COR-L47 (cell line): Measurements from ENCODE around the gene PRR35.

Experiments used
- DNase-seq: peaks from one replicate; lab custom pipeline; 2025; lab: John Stamatoyannopoulos, UW

Gene PRR35

DNA sequence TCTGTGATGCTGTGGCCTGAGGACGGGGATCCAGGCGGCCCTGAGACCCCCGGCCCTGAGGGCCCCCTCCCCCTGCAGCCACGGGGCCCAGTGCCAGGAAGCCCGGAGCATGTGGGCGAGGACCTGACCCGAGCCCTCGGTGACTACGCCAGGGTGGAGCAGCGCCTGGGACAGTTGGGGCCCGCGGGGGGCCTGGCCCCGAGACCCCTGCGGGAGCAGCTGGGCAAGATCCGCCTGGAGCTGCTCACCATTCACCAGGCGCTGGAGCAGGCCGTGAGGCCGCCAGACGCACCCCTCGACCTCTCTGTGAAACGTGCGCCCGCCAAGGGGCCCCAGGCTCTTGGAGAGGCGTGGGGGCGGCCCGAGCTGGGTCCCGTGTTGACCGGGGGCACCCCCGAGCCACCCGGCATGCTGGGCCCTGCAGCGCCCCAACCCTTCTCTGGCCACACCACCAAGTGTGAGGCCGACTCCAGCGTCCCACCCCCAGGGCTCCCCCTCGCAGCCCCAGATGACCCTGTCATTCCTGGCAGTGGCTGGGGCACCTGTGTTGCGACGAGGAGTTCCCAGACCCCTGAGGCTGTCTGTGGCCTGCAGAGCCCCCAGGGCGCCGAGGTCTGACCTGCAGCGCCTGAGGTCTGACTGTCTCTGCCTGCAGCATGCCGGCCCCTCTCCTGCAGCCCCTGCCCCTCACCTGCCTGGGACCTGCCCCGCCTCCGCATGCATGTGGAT is 4.7 kb downstream of the PRR35 start:
- DNase-seq = no peak

DNA sequence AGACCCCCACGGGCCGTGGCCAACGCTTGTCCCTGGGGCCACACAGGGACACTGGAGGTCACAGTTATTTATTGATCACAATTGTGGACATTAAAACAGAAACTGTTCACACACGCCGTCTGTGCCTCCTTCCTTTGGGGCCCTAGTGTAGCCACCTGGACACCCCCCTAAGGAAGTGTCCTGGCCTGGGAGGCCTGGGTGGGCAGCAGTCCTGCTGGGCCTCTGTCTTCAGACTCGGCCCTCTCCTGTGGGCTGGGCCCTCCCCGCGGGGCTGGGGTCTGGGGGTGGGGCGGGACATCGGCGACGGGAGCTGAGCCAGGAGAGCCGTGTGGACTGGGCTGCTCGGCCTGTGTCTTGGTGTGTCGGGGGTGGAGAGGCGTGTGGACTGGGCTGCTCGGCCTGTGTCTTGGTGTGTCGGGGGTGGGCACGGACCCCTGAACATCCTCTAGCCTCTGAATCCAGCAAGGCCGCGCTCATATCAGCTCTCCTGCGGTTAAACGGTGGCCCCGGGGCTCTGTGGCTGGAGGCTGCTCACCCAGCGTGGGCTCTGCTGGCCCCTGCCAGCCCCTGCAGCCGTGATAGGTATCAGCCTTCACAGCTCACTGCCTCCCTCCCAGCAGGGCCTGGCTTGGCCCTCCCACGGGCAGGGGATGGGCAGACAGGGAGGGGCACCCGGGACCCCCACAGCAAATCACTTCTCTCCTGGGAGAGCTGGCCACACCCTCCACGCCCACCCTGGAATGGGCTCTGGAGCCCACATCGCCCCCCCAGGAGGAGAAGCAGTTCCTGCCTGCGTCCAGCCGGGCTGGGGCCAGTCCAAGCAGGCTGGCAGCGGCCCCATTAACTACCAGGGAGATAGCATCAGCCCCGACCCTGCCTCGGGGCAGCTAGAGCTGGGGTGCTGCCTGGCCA is 5.5 kb downstream of the PRR35 start:
- no peak for DNase-seq

GRCh38 chr16:566475-567372 is 6.5 kb downstream of the PRR35 start, which contains the start of gene NHLRC4:
Gene NHLRC4 (plus strand): TSS chr16:567005. CDS start chr16:568048, 1,043 bp downstream.
- no peak for DNase-seq

DNA sequence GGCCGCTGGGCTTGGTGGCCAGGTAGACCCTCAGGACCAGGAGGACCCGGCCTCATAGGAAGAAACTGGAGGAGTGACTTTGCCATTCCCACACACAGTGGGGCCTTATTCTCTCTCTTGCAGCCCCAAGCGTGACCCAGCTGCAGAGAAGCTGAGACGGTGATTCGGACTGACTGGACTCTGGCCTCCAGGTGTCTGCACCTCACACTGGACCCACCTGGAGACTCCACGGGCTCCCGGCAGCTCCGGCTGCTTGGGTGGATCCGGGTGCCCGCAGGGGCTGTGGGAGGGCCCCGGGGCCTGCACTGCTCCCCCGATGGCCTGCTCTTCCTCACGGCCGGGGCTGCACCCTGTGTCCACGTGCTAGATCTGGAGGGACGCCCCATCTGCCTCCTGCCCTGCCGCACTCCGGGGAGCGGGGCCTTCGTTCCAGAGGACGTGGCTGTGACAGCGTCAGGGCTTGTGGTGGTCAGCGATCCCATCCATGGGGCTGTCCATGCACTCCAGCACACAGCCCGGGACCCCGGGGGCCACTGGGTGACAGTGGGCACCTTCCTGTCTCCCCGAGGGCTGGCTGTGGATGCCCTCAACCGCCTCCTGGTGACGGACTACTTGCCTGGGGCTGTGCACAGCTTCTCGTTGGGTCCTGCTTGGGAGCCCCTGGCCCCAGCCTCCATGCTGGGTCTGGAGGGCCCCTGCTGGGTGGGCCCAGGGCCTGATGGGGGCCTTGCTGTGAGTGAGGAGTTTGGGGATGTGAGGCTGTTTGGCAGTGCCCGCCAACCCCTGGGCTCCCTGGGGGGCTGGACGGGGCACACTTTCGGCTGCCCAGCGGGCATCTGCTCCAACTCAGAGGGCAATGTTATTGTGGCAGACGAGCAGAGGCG is 7.4 kb downstream of the PRR35 start:
- no peak for DNase-seq

DNA sequence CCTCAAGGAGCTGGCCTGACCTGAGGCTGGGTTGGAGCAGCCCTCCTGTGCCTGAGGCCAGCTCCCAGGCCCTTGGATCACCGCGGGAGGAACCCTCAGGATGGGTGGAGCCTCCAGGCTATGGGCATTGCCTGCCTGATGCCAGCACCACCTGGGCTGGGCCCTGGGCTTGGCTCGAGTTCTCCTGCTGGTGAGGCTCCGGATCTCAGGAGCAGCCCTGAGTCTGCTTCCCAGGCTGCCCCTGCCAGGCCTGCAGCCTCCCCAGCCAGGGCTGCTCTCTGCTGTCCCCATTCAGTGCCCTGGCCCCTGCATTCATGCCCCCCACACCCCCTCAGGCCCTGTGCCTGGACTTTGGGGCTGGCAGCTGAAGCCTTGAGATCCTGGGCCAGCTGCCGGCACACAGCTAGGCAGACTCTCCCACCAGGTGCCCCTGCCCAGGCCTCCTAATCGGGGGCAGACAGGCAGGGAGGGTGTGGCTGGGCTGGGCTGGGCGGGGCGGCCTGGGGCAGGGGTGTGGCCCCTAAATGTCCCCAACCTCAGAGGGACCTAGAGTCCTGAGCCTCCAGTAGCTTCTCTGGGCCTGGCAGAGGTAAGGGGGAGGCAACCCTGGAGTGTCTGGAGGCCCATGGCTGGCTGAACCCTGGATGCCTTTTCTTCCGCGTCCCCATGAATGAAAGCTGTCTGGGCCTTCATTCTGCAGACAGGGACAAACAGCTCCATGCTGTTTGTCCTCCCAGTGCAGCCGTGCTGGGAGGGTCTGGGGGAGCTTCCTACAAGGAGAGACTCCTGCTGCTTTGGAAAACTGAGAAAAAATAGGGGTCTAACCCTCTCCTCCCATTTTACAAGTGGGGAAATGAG is 8.4 kb downstream of the PRR35 start:
- no peak for DNase-seq

DNA sequence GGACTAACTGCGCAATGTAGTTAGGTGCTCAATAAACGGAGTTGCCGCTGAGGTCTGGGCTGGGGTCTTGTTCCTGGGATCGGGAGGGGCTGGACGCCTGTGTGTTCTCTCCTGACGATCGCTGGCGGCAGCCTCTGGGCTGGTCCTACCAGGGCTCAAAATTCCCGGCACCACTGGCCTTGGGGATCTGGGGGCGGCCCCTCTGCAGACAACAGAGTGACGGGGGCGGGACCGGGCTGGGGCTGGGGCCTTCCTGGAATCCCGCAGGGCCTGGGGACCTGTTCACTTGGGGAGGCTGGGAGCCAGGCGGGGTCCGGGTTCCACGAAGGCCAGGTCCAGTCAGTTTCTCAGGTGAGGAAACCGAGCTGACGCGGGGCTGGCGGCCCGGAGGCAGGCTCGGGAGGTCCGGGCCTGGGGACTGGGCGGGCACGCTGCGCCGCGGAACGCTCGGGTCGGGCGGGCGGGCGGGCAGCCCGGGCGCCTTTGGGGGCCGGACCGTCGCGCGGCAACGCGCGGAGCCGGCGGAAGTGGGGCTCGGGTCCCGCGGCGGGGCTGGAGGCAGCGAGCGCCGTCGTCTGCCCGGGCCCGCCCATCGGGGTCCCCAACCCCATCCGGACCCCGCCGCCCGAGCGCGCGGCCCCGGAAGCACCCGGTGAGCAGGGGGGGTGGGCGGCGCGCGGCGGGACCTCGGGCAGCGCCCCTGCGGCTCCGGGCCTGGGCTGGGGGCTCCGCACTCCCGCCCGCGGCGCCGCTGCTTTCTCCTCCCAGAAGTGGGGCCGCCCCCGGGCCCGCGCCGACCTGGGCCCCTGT is 9.5 kb downstream of the PRR35 start, which contains the start of gene PIGQ:
TSS of gene PIGQ (plus strand) at position 524 of the 810 bp plus-strand sequence. CDS start 4,107 bp downstream, outside the sequence.
- DNase-seq = peak; percentile 44

- no peak for DNase-seq
These were observed 12.9 kb downstream of the PRR35 start for GRCh38 chr16:572865-573650.

GRCh38 chr16:574021-574760 is 14.0 kb downstream of the PRR35 start:
- DNase-seq = no peak

GRCh38 chr16:575354-576196 is 15.4 kb downstream of the PRR35 start:
- no peak for DNase-seq

DNA sequence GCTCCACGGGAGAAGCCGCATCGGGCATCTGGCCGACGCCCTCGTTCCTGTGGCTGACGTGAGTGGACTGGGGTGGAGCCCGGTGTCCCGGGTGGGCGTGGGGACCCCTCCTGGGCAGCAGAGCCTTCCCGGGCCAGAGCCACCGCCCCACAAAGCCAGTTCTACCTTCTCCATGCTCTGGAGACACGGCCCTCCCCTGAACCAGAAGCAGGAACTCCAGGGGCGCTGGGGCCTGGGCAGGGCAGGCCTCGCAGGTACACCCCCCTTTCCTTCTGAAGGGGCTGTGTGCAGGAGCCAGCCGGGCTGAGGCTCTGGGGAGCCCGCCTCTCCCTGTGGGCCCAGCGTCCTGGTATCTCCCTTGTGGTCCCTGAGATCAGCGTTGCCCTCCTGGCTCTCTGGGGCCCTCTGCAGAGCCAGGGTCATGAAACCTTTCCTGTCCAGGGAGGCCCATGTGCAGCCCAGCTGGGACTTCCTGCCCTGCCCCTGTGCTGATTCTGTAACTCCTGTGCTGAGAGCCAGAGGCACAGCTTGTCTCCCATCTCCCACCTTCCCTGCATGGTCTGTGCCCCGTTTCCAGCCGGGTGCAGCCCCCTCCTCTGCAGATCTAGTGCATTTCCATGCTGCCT is 16.1 kb downstream of the PRR35 start:
- DNase-seq = no peak

GRCh38 chr16:576823-577201 is 16.6 kb downstream of the PRR35 start:
- DNase-seq = no peak

DNA sequence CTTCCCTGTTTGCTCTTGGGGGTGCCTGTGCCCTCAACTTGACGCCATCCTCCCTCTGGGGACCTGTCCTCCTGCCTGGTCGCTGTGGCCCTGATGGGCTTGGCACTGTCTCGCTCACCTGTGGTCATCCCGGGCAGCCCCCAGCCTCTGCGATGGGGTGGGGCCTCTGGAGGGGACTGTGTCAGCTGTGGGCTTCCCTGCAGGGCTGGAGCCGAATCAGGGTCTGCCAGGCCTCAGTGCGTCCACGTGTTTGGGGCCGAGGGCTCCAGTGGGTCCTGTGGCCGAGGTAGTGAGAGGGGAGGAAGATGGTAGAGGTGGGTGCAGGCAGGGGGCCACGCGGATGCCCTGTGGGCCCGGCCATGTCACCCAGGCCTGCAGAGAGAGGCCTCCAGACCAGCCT is 17.6 kb downstream of the PRR35 start:
- DNase-seq = no peak

GRCh38 chr16:578232-578869 is 18.2 kb downstream of the PRR35 start:
- DNase-seq = no peak

- DNase-seq = no peak
These were observed 18.7 kb downstream of the PRR35 start for GRCh38 chr16:578870-579405.
